NCI-H2196 (cell line): Measurements from ENCODE around the gene KCP.

Source experiments
- DNase-seq: peaks from one replicate; lab custom pipeline; 2025; ENCODE audit not compliant: unreplicated experiment; lab: John Stamatoyannopoulos, UW

KCP gene

DNA sequence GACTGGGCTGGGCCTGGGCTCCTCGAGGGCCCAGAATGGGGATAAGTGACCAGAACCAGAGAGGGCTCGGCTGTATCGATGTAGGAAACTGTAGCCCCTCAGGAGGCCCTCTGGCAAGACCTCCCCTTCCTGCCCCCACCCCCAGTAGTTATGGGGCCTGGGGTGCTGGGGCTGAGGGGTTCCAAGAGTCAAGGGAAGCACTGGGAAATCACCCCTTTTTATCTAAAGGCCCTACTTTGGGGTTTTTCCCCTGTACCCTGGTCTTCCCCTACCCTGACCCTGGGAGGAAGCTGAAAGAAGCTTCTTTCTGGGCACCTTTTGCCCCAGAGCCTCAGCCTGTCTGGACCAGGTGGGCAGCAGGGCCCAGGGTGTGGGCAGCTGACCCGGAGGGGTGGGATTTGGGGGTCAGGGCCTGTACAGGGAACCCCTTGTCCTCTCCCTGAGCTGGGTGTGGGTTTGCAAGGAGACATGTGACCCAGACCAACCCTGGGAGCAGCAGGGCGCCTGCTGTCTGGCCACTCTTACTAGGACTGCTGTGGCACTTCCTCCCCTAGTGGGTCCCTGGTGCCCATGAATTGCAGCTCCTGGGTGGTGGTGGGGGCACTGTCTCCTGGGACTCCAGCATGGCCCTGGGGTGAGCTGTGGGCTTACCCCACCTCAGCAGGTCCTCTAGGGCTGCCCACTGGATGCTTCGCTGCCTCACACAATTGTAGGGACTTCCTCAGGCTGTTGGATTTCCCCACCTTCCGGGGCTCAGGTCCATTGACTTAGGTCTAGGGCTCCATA, 28.8 kb upstream of the KCP start:
- no peak for DNase-seq

DNA sequence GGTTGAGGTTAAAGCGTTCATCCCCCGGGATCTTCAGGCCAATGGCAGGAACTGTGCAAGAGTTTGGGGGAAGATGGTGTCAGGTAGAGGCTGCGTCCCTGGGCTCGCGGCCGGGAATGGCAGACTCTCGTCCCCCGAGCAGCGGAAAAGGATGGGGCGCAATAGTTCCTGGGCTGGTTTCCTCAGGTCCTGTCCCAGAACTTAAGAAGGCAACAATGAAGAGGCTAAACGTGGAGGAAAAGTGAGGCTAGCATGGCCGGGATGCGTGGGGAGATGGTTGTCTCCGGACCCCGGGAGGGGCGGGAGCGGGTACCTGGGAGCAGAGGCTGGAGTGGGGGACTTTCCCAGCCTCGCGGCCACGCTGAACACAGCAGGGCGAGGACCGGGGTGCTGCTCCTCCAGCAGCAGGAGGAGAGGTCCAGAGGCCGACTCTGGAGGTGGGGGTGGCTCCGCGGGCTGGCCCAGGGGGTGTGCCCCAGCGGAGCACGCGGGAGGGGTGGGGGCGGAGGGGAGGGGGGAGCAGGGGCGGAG, 28.1 kb upstream of the KCP start:
- DNase-seq = no peak

DNA sequence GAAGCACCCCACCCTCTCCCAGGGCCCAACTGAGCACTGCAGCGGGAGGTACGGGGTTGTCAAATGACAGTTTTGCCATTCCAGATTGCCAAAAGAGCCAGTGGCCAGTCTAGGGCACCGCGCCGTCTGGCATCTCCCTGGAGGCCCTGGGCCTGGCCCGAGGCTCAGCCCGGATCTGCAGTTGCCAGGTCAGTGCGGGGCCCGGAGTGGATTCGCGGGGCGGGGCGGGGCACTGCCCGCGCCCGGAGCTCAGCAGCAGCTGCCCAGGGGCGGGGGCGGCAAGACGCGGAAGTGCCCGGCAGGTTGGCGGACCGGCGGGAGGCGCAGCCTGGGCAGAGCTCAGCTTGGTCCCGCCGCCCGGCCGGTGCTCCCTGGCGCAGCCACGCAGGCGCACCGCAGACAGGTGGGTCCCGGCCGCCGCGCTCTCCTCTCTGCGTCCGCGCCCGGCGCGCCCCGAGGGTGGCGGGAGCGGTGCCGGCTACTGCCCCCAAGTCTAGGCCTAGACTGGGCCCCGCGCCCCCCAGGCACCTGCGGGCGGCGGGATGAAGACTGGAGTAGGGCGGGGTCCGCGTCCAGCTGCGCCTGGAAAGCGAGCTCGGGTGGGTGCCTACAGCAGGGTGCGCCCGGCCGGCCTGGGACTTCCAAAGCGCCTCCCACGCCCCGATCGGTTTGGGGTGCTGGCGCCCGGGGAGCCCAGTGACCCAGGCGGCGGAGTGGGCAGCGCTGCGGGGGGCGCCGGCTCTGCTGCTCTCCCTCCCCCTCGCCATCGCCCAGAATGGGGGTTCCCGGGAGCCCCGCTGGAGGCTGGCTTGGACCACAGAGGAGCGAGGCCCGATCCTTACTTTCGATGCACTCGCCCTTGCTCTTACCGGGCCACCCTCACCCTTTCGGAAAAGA, 27.4 kb upstream of the KCP start, which contains the start of gene IRF5:
IRF5 (plus strand) TSS at position 281 of the 897 bp plus-strand sequence. CDS start 4,155 bp downstream, outside the sequence.
- DNase-seq = peak; percentile 68

DNA sequence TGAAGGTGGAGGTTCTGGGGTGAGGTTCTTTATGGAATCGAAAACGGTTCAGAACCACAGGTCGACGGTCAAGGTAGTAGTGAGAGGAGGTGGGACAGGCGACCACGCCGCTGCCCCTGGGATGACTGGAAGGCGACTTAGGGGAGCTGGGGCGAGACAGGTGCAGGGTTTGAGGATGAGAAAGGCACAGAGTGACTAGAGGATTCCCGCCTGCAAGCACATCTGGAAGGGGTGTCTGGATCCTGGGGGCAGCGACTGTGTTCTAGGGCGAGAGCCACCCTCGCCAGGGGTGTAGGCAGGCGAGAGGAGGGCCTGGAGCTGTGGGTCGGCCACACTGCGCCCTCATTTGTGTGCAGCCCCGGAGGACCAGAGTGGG, 26.8 kb upstream of the KCP start:
- DNase-seq = no peak

DNA sequence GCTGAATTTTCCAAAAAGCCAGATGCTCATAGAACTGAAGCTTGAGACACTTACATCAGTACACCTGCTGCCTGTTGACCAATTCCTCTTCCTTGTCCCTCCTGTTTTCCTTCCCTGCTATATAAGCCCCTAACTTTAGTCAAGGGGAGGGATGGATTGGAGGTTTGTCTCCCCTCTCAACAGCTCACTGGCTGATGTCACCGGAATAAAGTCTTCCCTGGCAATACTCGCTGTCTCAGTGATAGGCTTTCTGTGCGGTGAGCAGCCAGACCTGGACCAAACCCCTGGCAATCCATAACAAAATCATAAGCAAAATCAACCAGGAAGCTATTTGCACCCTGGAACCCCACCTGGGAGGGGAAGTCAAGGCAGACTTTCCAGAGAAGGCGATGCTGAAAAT, 26.3 kb upstream of the KCP start:
- no peak for DNase-seq

DNA sequence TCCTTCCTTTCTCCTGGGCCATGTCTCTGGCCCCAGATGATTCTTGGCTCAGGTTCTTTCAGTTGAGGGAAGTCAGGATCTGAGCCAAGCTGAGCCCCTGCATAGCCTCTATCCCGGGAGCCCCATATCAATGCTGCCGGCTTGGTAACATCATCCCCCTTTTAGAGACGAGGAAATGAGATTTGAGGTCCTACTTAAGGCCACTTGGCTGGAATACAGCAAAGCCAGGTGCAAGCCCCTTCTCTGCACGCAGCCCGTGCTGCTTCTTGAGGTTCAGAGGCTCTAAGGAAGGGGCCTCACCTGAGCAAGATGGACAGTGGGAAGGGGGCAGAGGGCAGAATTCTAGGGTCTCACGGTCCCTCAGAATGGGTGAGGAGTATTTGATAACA, 24.8 kb upstream of the KCP start:
- DNase-seq = no peak

DNA sequence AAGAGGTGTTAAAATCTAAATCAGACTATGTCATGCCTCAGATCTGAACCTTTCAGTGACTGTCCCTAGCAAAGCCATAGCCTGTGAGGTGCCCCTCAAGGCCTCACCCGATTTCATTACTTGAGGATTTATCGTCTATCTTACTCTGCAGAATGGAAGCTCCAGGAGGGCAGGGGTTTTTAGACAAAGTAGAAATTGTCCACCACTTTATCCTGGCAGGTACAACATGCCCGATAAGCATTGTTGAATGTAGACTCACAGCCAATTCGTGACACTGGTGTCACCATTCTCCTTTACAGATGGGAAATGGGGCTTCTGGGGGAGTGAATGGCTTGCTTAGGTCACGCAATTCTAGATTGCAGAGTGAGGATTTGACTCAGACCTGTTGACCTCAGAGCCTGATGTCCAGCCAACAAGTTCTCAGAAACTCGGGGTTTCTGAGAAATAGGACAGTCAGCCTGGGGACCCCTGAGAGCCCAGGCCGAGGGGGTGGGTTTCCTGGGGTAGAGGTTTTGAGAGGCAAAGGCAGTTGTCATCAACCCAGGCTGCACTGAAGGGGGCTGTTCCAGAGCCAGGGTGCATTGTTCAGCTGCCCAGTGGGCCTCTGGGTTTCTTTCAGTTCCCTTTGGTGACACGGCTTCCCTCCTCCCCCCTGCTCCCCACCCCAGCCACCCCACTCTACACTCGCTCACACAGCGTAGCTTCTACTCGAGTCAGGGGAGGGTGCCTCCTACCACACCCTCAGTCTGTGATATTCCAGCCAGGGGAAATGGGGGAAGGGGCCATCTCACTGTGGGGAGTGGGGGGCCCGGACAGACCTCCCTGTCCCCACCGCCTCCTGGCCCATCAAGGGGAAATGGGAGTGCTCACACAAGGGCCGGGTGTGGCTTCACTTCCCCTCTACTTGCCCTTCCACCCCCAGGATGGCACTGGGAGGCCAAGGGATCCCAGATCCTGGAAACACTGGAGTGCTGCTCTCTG, 24.1 kb upstream of the KCP start:
- DNase-seq = no peak

DNA sequence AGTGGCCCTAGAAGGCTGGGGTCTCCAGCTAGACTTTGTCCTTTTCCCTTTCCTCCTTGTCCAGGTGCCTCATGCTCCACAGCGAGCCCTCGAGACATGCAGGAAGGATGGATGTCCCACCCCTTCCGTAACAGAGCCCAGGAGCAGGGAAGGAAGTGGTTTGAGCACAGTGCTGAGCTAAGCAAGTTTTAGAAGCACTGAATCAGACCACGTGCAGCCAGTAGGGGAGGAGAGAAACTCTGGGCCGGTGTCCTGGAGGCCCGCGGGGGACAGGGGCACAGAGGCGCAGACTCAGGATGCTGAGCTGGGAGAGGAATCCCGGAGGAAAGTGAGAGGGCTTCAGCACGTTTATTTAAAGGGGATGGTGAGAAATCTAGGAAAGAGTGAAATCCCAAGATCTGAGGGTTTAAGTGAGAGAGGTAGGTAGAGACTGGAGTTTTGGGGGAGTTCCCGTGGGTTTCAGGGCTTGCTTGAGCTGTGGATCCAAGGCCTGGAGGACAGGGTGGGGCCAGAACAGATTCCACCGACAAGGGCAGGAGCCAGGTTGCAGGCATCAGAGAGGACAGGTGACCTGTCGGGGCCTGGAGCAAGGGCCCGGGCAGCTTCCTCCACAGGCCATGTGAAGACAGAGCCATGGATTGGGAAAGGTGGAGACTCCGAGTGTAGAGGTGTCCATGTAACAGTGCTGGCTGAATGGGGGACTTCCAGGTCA, 22.8 kb upstream of the KCP start:
- DNase-seq = no peak

DNA sequence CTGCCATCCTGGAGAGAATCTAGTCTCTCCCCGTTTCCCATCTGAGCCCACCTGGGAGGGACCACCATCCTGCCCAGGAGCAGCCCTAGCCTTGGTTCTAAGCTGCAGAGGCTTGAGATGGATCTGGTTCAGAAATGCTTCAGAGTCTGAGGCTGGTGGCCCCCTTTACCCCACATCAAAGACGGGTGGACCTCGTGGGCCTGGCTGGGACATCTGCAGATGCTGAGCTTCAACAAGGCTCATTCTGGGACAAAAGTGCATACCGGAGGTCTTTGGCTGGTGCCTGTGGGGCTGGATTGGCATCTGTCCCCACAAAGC, 22.3 kb upstream of the KCP start:
- no peak for DNase-seq

DNA sequence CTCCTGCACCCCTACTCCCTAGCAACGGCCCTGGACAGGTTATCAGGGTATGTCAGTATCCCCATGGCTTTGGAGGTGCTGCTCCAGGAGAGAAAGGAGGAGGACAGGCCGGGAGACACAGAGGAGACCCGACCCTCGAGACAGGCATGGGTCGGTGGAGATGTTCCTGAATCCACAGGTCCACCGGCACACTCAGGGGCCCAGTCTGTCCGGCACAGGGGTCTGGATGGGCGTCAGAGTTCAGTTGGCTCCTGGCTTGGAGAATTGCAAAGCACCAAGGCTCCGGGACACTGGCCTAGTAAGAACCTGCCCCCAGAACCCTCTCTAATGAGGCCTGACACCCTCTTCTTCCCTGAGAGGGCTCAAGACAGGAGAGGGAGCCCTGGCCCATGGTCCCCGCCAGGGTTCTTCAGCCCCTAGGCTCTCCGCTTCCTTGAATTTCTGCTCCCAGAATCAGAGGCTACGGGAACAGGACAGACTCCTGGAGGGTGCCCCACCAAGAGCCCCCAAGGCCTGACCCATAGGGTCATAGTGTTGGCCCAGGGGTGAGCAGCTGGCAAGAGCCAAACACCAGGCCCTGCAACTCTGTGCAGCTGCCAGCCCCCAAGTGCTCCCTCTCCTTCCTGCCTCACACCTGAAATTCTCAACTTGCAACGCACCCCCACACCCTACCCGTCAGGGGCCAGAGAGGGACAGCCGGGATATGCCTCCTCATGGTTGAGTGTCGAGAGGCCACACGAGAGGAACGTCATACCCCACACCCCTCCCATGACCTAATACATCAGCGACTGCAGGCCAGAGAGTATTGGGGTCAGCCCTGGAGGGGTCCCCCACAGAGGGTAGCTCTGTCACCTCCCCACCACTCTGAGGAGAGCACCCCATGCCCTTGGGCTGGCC, 21.7 kb upstream of the KCP start:
- no peak for DNase-seq

DNA sequence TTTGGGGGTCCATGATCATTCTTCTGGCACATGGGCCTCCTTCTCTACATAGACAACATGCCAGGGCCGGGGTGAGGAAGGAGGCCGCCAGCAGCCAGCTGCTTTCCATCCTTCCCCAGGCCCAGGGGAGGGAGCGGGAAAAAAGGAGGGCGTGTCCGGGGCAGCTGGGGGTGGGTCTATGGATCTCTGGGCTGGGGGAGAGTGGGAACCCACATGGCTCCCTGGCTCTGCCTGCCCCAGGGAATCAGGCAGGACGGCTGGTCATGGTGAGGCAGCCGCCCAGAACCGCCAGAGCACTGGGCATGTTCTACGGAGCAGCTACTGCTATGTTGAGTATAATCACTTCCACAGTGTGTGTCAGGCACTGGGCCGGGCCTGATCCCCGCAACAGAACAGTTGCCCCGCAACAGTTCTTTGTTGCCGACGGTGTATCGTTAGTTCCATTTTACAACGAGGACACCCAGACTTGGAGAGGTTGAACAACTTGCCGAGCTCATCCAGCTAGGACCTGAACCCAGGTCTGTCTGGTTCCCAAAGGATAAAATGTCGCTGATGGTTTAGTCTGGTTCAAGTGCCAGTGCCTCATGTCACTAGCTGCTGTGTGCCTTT, 20.8 kb upstream of the KCP start:
- DNase-seq = no peak

DNA sequence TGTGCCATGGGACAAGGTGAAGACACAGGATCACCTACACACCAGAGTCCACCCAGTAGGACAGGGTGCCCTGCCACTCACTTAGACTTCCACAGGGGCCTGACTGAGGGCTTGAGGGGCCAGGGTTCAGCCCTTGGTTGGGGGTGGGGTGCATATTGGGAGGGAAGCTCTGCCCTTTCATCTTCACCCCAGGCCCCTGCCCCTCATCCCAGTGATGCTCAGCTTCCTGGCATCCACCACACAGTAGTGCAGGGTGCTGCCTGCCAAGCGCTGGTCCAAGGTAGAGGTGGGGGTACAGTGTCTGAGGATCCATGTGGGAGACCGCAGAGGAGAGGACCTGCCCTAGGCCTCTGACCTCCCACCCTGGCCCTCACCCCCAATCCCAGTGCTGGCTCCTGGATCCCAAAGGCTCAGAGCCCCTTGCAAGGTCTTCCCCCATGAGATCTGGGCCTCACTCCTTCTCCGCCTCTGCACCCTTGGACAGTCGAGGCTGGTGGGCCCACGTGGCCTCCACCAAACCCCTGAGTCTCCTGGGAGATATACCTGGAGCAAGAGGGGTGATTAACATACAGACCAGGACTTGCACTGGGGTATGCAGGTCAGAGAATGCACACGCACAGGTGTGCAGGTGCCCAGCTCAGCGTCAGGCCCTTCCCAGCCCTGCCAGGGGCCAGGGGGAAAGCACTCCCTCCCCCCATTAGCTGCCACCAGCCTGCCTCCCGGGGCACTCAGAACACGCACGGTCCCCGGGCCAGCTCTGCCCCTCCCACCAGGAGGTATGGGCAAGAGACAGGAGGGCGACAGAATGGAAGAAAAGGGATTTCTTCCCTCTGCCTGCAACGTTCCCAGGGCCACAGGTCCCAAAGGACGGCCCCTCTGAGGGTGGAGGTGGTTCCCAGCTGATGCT, 18.6 kb upstream of the KCP start:
- no peak for DNase-seq

DNA sequence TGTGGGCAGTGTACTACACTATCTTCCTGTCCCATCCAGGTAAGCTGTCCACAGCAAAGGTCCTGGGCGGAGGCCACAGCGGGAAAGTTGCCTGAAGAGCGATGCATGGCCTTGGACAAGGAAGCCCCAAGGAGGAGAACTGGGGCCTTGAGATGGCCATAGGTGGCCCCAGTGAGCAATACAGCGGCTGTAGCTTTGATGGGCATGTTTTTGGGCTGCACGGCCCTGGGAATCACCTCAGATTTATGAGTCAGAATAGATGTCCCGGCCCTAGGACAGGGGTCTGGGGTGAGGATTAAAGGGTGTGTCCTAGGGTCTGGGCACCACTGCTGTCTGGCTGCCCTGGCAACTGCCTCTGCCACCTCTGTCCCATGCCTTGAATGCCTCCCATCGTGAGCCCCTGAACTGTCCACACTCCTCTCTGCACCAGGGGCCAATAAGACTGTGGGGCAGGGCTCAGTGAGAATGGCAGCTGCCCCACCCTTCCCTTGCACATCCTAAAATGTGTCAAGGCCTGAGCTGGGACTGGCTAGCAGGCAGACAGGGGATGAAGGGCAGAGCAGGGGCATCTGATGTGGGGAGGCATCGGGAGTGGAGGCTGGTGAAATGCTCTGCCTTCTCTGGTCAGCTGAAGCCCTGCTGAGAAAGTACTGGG, 17.8 kb upstream of the KCP start:
- DNase-seq = no peak

DNA sequence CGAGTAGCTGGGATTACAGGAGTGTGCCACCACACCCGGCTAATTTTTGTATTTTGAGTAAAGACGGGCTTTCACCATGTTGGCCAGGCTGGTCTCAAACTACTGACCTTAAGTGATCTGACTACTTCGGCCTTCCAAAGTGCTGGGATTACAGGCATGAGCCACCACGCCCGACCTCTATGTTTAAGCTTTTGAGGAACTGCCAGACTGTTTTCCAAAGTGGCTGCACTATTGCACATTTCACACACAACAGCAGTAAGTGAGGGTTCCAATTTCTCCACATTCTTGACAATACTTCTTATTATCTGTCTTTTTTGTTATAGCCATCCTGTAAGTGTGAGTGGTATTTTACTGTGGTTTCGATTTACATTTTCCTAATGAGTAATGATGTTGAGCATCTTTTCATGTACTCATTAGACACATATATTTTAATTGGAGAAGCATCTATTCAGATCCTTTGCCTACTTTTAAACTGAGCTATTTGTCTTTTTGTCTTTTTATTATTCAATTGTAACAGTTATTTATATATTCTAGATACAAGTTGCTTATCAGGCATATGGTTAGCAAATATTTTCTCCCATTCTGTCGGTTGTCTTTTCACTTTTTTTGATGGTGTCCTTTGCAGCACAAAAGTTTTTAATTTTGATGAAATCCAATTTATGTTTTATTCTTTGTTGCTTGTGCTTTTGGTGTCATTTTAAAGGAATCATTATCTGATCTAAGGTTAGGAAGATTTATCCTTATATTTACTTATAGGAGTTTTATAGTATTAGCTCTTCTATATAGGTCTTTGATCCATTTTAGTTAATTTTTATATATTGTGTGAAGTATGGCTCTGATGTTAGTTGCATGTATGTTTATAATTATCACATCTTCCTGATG, 14.4 kb upstream of the KCP start:
- DNase-seq = no peak

DNA sequence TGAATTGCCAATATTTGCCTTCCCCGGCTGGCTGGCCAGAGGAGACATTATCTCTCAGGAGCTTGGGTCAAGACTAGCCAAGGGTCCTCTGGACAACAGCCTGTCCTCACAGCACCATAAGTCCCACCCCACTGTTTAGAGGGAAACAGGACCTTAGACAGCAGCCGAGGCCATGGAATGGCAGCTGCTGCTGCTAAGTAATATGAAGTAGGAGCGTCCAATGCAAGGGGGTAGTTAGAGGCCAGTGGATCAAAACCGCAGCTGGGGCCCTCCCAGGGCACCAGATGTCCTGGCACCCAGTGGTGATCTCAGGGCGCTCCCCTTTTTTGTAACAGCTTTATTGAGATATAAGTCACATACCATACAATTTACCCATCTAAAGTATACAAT, 12.9 kb upstream of the KCP start:
- no peak for DNase-seq
